ENCODE results near the gene GCN1.

GRCh38 chr12:120199025-120199424 lies 4.5 kb upstream of the GCN1 start:
- TF ChIP-seq POLR2AphosphoS5 (IDR thresholded peaks at IDR 0.05; ENCODE audit: low read depth, low read length) (no peak), POLR2A (IDR thresholded peaks at IDR 0.05; ENCODE audit: low read depth, low read length) (no peak; the same call in 1 of the 2 replicates), TAF1 (IDR thresholded peaks at IDR 0.05; ENCODE audit: low read depth, low read length) (no peak), SPI1 (IDR thresholded peaks at IDR 0.05; ENCODE audit: low read depth, low read length) (no peak), POU2F2 (IDR thresholded peaks at IDR 0.05; ENCODE audit: low read depth, low read length) (no peak), PAX5 (IDR thresholded peaks at IDR 0.05; ENCODE audit: insufficient read depth, low read length, severe bottlenecking) (no peak)
